HG03159 (cell line): ENCODE data around the gene CSNK1G2.

Experiments used
- ATAC-seq: cut with Tn5 transposase; IDR thresholded peaks from one replicate; pipeline ENCODE4 v1.9.1; 2021; ENCODE audit warnings: mild to moderate bottlenecking, moderate library complexity; ENCODE audit not compliant: unreplicated experiment

CSNK1G2 gene

GRCh38 chr19:1917926-1918325, 23.0 kb upstream of the CSNK1G2 start:
- no peak for ATAC-seq

GRCh38 chr19:1918975-1919374, 22.0 kb upstream of the CSNK1G2 start:
- no peak for ATAC-seq

- ATAC-seq, result no peak
Observed at GRCh38 chr19:1920644-1921043, 20.3 kb upstream of the CSNK1G2 start.

GRCh38 chr19:1921326-1921725, 19.6 kb upstream of the CSNK1G2 start:
- ATAC-seq, result no peak

GRCh38 chr19:1921825-1922224, 19.1 kb upstream of the CSNK1G2 start:
- ATAC-seq, result no peak

GRCh38 chr19:1922803-1923202, 18.2 kb upstream of the CSNK1G2 start:
- ATAC-seq, result no peak

GRCh38 chr19:1923319-1923718, 17.7 kb upstream of the CSNK1G2 start:
- no peak for ATAC-seq

- ATAC-seq, result no peak
Observed at GRCh38 chr19:1924320-1924961, 16.5 kb upstream of the CSNK1G2 start.

- no peak for ATAC-seq
Observed at GRCh38 chr19:1925544-1925943, 15.4 kb upstream of the CSNK1G2 start.

- ATAC-seq, result no peak
Observed at GRCh38 chr19:1929021-1929742, 11.8 kb upstream of the CSNK1G2 start.

GRCh38 chr19:1931445-1931844, 9.5 kb upstream of the CSNK1G2 start:
- ATAC-seq, result no peak

GRCh38 chr19:1932395-1932794, 8.6 kb upstream of the CSNK1G2 start:
- ATAC-seq, result no peak

GRCh38 chr19:1933244-1933643, 7.7 kb upstream of the CSNK1G2 start:
- ATAC-seq, result no peak

- no peak for ATAC-seq
Observed at GRCh38 chr19:1933942-1934341, 7.0 kb upstream of the CSNK1G2 start.

- ATAC-seq, result no peak
Observed at GRCh38 chr19:1935484-1936208, 5.3 kb upstream of the CSNK1G2 start.

GRCh38 chr19:1936430-1936829, 4.5 kb upstream of the CSNK1G2 start:
- no peak for ATAC-seq

GRCh38 chr19:1936916-1937610, 3.9 kb upstream of the CSNK1G2 start:
- ATAC-seq, result no peak

- ATAC-seq, result no peak
Observed at GRCh38 chr19:1938071-1938470, 2.9 kb upstream of the CSNK1G2 start.

- ATAC-seq, result no peak
Observed at GRCh38 chr19:1942078-1942933, 1.3 kb downstream of the CSNK1G2 start.

- ATAC-seq, result no peak
Observed at GRCh38 chr19:1942934-1943555, 2.1 kb downstream of the CSNK1G2 start.
